ENCODE data around the gene INSYN2B. TPM values are rescaled to one million over a fixed set of nuclear protein-coding genes. Genes with fewer than 3 reads are reported as not detected.

Gene INSYN2B
- 1.4 TPM for total RNA-seq

DNA sequence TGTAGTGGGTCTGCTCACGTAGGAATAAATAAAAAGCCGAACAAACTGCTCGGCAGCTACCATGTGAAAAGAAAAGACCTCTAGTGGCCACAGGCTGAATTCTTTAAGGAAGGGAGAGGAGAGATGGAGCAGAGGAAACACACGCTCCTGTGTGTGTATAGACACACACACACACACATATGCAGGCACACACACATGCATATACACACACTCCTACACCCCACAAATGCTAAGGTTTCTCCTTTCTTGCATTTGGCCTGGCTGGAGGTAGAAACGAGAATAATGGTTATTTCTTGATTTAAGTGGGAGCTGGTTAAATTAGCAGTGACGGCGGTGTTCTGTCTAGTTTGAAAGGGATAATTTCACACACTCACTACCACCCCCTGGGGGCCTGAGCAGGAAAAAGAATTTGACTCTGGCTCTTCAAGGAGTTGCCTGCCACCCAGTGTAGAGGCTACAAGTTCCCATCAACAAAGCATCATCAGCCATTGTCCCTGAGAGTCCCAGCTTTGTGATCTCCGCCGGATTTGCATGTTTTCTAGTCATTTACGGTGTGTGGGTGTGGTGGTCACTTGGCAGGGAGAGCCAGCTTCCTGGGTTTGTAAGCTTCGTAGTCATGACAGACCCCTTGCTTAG, at the start of gene INSYN2B:
Gene INSYN2B (minus strand): TSS at position 78 of the 636 bp plus-strand sequence. CDS start 96,597 bp downstream, outside the sequence.
- DNase-seq = peak; percentile 69

DNA sequence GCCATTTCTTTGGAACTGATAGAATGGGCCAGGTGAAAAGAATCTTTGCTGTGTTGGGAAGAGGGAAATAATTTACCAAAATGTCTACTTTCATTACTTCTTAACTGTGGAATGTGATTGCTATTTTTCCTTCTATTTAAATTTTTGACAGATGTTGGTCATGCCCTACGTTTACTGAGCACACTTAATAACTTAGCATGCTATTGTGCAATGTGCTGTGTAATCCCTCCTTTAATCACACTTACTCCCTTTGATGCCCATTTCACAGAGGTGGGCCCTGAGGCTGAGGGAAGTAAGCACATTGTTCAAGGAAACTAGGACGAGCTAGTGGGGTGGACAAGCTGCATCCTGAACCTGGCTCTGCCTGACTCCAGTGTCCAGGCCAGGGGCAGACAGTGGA, 47.8 kb upstream of the INSYN2B start:
- no peak for DNase-seq

DNA sequence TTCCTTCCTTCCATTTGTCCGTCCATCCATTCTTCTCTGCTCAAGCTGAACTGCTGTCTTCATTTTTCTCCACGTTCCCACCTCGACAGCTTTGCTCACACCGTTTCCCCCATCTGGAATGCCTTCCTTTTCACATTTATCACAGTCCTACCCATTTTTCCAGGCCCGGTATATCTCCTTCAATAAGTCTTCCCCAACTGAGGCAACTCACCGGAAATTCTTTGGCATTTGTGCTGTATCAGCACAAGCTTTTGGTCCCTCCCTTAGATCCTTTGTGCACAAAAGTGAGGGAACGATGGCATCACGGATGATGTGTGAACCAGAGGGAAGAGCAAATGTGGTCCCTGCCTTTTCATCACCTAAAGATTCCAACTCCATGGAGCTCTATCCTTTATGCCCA, 45.6 kb upstream of the INSYN2B start:
- DNase-seq = no peak

DNA sequence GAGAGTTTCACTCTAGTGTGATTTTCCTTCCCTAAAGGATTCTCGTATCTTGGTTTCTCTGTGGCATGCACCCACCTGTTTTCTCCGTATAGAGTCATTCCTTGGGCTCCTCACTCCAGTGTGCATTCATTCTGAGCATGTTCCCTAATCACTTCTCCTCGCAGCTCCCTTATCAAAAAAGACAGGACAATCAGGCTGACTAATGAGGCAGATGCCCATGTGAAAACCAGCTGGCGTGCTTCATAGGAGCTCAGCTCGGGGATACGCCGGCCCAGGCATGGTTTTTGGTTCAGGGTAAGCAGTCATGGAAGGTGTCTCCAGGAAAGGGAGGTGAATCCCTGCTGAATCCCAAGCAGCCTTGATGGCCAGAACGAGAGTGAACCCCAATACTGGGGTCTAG, 41.2 kb upstream of the INSYN2B start:
- no peak for DNase-seq

DNA sequence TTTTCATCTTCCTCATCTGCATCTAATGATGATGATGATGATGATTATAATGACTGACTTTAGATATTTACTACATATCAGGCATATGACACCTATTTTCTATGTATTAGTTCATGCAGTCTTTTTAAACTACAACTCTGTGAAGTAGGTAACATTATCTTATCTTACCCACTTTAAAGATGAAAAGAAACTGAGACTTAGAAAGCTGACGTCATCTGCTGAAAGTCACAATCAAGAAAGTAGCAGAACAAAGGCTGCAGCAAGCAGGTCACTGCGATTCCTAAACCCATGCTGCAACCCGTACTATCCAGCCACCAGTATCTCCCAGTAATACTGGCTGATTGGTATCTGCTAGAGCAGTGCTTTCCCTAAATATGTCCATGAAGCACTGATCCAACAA, 40.1 kb upstream of the INSYN2B start:
- no peak for DNase-seq

DNA sequence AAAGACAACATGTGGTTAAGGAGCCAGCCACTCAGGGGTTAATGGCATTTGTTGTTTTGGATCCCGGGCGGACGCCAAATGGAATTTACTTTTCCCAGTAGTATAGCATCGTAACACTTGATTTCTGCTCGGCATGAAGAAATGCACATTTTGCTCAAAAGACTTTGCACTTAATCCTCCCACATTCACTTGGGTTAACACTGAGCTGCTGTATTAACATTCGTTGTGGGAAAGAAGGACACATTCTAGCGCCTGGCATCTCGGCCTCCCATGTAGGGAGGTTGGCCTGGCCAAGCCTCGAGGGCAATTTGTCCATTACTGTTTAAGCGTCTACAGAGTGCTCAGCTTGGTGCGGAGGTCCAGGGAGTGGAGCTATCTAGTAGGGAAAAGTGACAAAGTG, 32.3 kb upstream of the INSYN2B start:
- no peak for DNase-seq

DNA sequence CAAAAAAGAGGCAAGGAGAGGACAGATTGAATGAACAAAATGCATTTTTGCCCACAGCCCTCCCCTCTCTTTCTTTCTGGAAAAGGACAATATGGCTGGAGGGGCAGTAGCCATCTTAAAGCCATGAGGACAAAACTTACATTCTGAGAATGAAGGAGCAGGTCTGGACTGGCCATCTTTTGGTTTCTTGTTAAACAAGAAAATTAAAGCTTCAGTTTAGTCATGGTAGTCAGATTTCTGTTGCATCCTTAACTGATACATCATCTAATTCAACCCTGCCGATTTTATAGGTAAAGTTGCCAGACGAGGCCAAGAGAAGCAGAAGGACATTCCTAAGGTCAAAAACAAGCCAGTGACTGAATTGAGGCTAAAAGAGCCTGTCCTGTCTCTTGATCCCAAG, 31.5 kb upstream of the INSYN2B start:
- DNase-seq = no peak

DNA sequence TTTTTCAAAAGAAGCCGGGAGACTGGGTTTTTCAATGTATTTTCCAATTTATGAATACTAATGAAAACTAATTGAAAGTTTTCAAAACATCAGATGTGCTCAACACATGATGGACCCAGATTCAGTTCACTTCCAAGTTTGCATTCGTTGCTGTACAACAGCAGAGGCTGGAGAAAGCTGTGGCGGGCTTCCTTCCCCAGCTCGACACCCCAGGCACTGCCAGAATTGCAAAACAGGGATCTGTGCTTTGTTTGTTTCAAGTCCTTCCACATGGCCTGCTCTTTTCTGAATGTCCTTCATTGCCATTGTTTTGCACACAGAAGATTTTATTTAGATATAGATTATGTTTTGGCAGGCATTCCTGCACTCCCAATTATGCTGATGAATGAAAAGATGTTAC, 30.3 kb upstream of the INSYN2B start:
- DNase-seq = no peak

DNA sequence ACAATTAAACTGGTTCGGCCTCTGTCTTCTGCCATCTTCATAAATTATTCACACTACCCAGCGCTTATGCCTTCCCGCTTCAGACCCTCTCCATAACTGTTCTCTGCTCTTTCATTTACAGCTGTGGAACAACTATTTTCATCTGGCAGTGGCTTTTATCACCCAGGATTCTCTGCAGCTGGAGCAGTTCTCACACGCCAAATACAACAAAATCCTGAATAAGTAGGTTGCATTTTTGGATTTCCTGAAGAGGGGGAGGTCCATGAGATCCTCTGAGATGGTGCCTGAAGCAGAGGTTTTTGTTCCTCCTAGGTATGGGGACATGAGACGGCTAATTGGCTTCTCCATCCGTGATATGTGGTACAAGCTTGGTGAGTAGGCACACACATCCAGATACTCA, 28.1 kb upstream of the INSYN2B start:
- no peak for DNase-seq

DNA sequence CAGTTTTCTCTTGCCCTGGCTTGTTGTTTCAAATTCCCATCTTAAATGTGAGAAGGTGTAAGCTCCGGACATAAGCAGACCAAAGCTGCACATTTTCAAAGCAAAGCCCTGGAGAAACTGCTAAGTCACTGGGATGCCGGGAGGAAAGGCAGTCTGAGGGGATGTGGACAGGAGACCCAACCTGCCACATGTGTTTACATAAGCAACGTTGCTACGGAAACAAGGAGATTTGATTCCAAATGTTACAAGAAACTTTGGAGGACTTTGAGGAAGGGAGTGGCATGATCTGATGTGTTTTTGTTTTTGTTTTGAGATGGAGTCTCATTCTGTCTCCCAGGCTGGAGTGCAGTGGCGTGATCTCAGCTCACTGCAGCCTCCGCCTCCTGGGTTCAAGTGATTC, 25.7 kb upstream of the INSYN2B start:
- DNase-seq = no peak

DNA sequence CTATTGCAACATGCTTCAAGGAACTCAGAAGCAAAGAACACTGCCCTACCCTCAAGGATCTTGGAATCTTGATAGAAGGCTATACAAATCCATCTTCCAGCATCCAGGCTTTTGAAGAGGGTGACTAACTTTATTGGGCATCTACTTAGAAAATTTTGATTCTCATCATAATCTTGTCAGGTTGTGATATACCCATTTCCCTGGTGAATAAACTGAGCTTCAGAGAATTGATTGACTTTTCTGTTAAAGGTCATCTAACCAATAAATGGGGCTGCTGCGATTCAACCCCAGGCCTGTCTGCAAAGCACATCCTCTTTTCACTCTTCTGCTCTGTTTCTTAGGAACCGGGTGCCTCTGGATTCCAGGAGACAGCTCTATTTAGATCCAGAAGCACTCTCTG, 19.9 kb upstream of the INSYN2B start:
- no peak for DNase-seq

DNA sequence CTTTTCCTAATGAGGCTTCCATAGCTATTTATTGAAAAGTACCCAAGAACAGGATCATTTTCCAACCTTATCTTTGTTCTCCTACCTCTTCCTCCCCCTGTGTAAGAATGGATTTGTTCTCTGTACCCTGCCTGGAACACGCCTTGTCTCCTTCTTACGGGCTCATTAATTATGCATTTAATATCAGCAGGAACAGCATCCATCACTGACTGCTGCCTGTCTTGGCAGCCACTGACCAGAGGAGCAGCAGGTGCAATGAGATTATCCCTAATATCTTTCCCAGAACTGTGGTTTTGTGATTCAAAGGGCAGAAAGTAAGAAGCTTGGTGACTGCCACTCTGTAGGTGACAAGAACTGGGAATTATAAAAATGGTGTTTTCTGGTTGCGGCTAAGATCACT, 19.3 kb upstream of the INSYN2B start:
- no peak for DNase-seq

DNA sequence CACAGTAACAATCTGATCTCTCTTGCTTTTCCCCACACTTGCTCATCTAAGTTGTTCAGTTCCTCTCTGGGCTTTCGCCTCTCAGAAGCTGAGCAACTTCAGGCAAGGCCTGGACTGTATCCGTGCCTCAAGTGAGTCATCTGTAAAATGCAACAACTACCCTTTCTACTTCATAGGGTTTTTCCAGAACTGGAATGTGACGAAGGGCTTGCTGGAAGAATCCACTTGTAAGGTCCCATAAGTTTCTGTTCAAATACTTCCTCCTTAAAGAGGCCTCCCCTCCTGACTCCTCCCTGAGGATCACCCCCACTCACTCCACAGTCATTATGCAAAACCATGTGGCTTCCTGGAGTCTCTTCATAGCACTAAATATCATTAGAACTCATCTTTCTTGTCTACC, 17.5 kb upstream of the INSYN2B start:
- no peak for DNase-seq

DNA sequence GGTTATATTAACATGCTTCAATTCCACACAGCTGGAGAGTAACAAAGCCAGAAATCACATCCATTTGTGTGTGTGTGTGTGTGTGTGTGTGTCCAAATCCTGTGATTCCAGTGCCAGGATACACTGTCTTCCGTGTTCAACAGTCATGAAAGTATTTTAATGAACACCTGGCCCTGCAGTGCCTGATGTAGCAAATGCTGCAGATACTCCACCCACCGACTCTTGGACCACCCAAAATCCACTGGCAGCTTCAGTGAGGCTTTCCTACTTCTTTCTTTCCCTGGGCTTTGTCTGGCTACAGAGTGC, 13.1 kb upstream of the INSYN2B start:
- DNase-seq = no peak

DNA sequence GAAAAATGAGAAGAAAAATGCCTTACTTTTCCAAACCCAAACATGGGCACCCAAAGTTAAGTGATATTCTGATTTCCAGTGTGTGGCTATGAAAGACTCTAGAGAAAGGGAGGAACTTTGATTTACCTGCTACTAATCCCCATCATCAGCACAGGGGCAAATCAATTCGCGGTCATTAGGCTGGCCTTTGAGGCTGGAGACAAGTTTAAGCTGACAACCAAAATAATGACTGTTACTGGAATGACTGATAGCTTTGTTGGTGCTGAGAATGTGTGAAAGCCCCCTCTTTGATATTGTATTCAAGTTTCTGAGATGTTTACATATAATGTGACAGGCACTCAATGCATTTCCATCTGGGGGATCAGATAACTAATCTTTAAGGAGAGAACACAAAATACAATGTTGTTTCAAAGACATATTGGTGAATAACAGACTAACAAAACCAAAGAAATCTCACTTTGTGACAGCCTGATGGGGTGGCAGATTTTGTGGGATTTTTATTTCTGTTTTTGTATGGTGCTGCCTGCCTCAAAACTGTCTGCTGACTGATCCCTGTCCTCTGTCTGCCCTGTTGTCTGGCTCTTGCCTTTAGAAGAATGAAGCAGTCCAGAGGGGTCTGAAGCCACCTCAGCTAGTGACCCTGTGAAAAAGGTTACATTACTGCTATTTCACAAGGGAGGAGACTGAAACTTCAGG, 12.6 kb upstream of the INSYN2B start:
- no peak for DNase-seq

DNA sequence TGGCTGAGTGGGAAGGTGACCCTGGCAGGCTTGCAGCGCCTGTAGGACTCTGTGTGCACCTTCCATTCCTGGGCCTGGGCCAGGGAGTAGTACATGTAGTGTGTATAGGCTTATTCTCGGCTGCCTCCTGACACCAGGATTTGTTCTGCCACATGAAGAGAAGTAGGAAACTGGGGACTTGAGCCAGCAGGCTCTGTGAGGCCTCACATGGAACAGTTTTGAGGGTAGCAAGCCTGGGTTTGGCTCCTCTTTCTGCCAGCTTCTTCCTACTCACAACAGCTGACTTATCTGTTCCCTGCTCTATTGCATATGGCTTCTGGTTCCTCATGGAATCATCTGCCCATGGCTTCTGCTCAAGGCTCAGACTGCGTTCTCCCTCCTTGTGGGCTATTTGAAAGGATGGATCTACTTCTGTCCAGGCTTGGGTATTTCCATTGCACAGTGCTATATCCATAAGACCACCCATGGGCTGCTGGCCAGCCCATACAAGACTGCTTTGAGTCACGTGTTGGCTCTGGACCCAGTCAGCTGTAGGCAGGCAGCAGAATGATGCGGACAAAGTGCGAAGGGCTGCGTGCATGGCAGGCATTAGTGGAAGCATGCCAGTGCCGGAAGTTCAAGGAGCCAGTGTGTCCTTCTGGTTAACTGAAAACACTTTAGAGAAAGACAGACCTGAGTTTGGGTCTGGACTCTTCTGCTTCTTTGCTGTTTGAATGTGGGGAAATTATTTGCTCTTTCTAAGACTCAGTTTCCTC, 11.0 kb upstream of the INSYN2B start:
- DNase-seq = no peak

DNA sequence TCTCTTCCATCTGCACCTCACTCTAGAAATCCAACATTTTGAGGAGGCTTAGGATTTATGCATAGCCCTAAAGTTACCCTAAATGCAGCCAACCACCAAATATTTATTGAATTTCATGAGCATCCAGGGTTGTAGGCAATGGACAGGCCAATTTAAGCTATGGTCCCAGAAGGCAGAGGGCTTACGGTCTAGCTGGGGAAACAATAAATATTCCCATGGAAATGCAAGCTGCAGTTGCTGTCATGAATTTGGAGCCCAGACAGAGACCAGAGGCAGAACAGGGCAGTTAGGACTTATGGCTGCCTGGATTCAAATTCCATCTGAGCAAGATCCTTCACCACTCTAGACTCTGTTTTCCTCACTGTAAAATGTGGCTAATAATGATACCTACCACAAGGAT, 9.1 kb upstream of the INSYN2B start:
- DNase-seq = no peak

DNA sequence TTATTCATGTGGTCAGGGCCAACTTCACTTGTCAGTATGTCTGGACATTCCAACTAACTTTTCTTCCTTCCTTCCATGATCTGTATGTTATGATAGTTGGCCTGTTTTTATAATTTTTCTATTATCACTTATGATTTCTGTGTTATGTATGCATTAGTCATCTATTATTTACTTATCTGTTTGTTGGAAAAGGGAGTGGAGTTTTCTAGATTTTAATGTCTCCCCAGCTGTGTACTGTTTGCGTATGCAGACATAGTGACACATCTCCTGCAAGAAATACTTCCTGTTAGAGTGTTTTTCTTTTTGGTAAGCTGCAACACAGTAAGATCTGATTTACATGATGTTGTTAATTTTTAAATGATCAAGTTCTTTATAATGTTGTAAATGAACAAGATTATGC, 8.7 kb upstream of the INSYN2B start:
- DNase-seq = no peak

DNA sequence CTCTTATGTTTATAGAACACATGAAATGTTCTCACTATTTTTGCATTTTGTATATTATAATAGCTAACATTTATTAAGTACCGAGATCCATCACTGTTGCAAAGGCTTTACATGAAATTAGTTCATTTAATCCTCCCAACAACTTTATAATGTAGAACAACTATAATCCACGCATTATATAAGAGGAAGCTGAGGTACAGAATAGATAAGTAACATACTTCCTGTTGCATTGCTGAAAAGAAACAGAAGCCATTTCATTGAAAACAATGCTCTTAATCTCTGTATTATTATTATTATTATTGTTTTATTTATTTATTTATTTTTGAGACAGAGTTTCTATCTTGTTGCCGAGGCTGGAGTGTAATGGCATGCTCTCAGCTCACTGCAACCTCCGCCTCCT, 7.9 kb upstream of the INSYN2B start:
- no peak for DNase-seq

DNA sequence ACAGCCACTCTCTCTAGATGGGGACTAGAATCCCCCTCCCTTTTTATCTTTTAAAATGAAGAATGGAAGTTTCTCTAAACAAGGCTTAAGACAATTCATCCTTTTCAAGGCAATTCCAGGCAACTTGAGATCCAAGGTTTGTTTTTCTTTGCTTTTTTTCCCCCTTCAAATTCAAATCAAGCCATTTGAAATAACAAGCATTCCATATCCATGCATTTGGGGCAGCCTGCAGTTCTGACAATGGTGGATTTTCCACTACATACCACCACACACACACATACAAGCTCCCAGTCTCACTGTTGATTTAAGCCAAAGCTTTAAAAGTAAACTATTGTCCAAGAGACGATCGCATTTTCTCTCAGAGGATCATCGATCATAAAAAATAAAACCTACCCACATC, 424 bp downstream of the INSYN2B start:
- no peak for DNase-seq

DNA sequence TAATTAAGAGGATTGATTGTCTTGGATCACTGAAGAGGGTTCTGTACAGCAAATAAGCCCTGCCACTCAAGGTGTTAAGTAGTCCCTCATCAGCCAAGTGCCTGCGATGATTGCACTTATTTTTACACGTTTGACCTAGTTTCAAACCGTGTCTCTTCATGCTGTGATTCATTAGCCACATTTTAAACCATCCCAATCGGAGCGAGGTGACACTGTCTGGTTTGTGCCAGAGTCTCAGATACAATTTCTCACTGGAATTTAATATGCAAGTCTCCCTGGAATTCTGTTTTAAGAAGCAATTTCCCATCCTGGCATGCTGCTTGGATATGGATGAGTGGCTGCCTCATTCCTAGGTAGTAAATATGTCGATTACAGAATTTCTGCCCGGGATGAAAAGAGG, 1.6 kb downstream of the INSYN2B start:
- no peak for DNase-seq

DNA sequence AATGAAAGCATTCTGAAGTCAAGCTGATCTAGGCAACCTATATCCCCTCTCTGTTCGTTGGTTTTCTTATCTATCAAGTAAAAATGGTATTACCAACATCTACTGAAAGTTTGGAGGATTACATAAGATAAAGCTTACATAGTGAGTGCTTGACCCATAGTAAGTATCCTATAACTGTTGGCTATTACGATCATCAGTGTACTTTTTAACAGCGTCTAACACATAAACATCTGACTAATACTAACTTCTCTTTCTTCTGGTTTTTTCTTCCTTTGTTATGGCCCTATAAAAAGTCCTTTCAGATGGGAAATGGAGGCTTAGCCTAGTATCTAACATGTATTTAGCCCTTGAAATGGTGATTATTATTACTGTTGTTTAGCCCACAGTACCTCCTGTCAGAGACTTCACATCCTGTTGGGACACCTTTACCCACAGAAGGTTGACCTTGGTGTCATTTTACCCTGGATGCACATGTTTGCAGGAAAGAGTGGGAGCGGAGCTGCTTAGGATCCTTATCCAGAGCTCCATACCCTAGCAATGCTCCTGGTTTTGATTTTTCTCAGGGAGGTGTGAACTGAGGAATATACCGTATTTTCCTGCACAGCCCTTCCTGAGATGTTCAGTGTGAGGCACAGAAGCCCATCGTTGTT, 6.0 kb downstream of the INSYN2B start:
- DNase-seq = no peak

DNA sequence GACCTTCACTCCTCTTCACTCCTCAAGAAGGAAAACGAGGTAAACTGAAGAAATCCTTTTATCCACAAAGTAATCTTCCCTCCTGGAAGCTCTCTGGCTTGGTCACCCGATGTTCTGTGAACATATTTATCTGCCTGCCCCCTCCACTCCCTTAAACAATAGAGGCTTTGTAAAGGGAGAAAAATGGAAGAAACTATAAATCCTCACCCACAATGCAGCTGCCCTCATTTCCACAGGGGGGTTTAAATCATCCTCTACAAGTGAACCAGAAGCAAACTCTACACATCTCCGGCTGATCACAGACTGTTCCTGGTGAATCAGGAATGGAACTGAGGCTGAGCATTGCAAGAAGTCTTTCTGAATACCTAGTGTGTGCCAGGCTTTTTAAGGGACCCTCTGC, 7.2 kb downstream of the INSYN2B start:
- no peak for DNase-seq

DNA sequence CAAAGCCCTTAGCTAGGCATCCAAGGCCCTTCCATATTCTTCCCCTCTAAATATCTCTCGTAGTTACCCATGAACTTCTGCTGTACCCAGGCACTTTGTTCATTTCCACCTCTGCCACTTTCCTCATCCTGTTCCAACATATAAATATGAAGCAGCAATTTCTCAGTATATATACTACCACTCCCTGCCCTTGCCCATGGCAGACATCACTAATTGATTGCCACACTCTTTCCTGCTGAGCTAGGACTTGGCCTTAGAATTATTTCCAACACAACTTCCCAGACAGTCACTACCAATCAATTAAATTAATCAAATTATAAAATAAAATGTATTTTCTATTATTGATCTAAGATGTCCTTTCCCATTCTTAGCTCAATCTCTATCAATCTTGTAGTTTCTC, 8.5 kb downstream of the INSYN2B start:
- DNase-seq = no peak
